Spleen (tissue), 7 donors: Measurements from ENCODE around the gene ITM2C.

Experiments
- CTCF ChIP-seq, 11 experiments: fragments of 200-600 bp in 7 of 11; fragments of 450-650 bp in 4 of 11; sonication (generic) in 4 of 11; IDR thresholded peaks in 8 of 11; conservative IDR thresholded peaks in 3 of 11; 1 replicate in 7 of 11; 2 replicates in 4 of 11; pipeline versions ENCODE4 v1.4.0 to v1.8.0; 2016 to 2021; ENCODE audit warnings: antibody characterized with exemption in 11 of 11, inconsistent platforms in 4 of 11, mild to moderate bottlenecking in 1 of 11
- POLR2A ChIP-seq, 3 donors: fragments of 450-650 bp; IDR thresholded peaks; one replicate each; pipeline ENCODE4 v1.5.1; 2017; ENCODE audit warnings: antibody characterized with exemption in 3 of 3, mild to moderate bottlenecking in 1 of 3
- POLR2AphosphoS5 ChIP-seq, 3 donors: sonication (generic); formaldehyde crosslinking; IDR thresholded peaks; one replicate each; pipeline ENCODE4 v1.5.1; 2017; ENCODE audit warnings: antibody characterized with exemption in 3 of 3
- donor health status: DM: no; HTN: no; CAD: no; lungs with moderate emphysema.
- donor health status: DM: no; HTN: no; CAD: no.
- donor health status: DM: no; HTN: no; CAD: no.

- TF ChIP-seq CTCF (IDR thresholded peaks at IDR 0.05 in 8 of 11, conservative IDR thresholded peaks at IDR 0.05 in 3 of 11): no peak
- no peak for TF ChIP-seq POLR2A (IDR thresholded peaks at IDR 0.05)
- TF ChIP-seq POLR2AphosphoS5 (IDR thresholded peaks at IDR 0.05): no peak
Observed at GRCh38 chr2:230900336-230900995, 35.7 kb downstream of the ITM2C start.
